ENCODE measurements around the gene PROSER2. TPM values are rescaled to one million over a fixed set of nuclear protein-coding genes. Genes with fewer than 3 reads are reported as not detected.
A peak's percentile ranks its signal among the peaks of the same experiment; 100 is the strongest.

PROSER2 gene
- total and polyA plus RNA-seq, 9 of the 15 experiments (the other 6 are each of a cell fraction or from before 2014, with no cell fraction given): 0.62 to 14.8 (median 2.9) TPM

DNA sequence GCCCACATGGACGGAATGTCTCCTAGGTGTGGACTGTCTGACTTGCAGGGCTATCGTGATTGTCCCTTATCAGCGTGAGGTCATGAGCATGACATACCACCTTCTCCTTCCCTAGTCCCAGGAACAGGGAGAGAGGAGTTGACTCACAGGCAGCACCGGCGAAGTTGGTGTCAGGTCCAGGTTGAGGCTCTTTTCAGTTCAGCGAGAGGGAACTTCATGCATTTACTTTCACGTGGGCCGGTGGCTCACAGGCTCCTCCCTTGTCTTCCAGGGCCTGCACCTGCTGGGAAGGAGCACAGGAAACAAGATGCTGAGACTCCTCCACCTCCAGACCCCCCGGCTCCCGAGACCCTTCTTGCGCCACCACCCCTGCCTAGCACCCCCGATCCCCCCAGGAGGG lies 46.1 kb downstream of the PROSER2 start (continued):
- TF ChIP-seq, protein P1, sequence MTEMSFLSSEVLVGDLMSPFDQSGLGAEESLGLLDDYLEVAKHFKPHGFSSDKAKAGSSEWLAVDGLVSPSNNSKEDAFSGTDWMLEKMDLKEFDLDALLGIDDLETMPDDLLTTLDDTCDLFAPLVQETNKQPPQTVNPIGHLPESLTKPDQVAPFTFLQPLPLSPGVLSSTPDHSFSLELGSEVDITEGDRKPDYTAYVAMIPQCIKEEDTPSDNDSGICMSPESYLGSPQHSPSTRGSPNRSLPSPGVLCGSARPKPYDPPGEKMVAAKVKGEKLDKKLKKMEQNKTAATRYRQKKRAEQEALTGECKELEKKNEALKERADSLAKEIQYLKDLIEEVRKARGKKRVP (CRISPR knock-in tag; IDR thresholded peaks at IDR 0.05): no peak
- TF ChIP-seq ZNF3 (CRISPR knock-in tag; IDR thresholded peaks at IDR 0.05) (no peak), ZNF764 (CRISPR knock-in tag; IDR thresholded peaks at IDR 0.05; ENCODE audit: low read depth) (no peak), L3MBTL2 (IDR thresholded peaks at IDR 0.05) (0 out of 2 replicates have a peak, but pooled peaks have one; percentile 20), PTRF (tag; IDR thresholded peaks at IDR 0.05) (no peak), CXXC5 (CRISPR knock-in tag; IDR thresholded peaks at IDR 0.05) (no peak), PML (IDR thresholded peaks at IDR 0.05; ENCODE audit: low read length) (no peak), ESRRA (IDR thresholded peaks at IDR 0.05; ENCODE audit: borderline replicate concordance, low read depth) (no peak), KLF1 (tag; IDR thresholded peaks at IDR 0.05) (no peak), ERF (CRISPR knock-in tag; IDR thresholded peaks at IDR 0.05) (no peak), RBM39 (optimal IDR thresholded peaks at IDR 0.05; ENCODE audit: low read depth, low read length) (no peak), ARNT (IDR thresholded peaks at IDR 0.05) (no peak), TCFL5 (CRISPR knock-in tag; conservative IDR thresholded peaks at IDR 0.05) (no peak), ZNF146 (CRISPR knock-in tag; IDR thresholded peaks at IDR 0.05; ENCODE audit: unreplicated experiment) (no peak), CREM (IDR thresholded peaks at IDR 0.05; ENCODE audit: low read depth) (peak; percentile 39; the same call in 1 of the 2 replicates), ZBED1 (IDR thresholded peaks at IDR 0.05) (peak; percentile 89; the same call in 1 of the 2 replicates), PRMT5 (CRISPR knock-in tag; IDR thresholded peaks at IDR 0.05) (no peak), COPS2 (conservative IDR thresholded peaks at IDR 0.05) (no peak), NR1H2 (CRISPR knock-in tag; IDR thresholded peaks at IDR 0.05) (no peak), ZNF584 (CRISPR knock-in tag; IDR thresholded peaks at IDR 0.05; ENCODE audit: low read depth) (no peak)
- TF ChIP-seq, protein P2, sequence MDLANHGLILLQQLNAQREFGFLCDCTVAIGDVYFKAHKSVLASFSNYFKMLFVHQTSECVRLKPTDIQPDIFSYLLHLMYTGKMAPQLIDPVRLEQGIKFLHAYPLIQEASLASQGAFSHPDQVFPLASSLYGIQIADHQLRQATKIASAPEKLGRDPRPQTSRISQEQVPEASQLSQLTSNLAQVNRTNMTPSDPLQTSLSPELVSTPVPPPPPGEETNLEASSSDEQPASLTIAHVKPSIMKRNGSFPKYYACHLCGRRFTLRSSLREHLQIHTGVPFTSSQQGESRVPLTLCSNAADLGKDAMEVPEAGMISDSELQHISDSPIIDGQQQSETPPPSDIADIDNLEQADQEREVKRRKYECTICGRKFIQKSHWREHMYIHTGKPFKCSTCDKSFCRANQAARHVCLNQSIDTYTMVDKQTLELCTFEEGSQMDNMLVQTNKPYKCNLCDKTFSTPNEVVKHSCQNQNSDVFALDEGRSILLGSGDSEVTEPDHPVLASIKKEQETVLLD (IDR thresholded peaks at IDR 0.05): no peak
